Measurements from ENCODE around the gene TXNRD1.

DNA sequence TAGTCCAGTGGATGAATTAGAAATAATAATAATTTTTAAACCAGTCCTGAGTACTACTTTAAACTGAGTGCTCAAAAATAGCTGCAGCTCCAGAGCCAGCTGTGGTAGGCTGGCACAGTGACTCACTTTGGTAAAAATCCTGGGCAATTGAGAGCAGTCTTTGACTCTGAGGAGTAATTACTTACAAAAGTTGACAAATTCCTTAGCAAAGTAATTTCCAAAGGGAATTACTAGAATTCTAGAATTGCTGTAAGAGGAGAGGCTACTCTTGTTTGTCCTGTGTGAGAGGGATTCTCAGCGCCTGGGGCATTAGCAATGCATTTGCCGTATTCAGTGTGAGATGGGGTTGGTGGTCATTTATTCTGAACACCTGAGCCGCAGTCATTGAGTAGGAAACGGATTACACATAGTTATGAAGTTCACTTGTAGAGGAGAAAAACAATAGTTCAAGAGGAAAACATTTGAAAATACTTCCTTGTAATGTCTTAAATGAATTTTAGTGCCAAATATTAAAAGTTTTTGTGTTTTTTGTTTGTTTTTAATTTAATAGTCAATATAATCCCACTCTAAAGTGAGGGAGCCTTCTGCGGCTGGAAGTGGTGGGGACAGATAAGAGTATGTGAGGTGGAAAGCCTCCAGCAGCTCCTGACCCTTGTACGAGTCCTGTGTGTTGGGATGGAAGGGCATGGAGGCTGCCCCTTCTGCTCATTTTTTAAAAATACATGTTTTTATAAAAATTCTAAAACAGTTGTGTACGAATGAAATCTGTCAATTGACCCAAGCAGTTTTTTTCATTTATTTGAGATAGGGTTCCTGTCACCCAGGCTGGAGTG is 129.9 kb downstream of the TXNRD1 start:
- TF ChIP-seq, protein P1, sequence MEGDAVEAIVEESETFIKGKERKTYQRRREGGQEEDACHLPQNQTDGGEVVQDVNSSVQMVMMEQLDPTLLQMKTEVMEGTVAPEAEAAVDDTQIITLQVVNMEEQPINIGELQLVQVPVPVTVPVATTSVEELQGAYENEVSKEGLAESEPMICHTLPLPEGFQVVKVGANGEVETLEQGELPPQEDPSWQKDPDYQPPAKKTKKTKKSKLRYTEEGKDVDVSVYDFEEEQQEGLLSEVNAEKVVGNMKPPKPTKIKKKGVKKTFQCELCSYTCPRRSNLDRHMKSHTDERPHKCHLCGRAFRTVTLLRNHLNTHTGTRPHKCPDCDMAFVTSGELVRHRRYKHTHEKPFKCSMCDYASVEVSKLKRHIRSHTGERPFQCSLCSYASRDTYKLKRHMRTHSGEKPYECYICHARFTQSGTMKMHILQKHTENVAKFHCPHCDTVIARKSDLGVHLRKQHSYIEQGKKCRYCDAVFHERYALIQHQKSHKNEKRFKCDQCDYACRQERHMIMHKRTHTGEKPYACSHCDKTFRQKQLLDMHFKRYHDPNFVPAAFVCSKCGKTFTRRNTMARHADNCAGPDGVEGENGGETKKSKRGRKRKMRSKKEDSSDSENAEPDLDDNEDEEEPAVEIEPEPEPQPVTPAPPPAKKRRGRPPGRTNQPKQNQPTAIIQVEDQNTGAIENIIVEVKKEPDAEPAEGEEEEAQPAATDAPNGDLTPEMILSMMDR (IDR thresholded peaks at IDR 0.05; ENCODE audit: low read depth, low read length, missing input control) = no peak
- TF ChIP-seq, protein P2, sequence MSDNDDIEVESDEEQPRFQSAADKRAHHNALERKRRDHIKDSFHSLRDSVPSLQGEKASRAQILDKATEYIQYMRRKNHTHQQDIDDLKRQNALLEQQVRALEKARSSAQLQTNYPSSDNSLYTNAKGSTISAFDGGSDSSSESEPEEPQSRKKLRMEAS (IDR thresholded peaks at IDR 0.05) = no peak
- TF ChIP-seq, protein P3, sequence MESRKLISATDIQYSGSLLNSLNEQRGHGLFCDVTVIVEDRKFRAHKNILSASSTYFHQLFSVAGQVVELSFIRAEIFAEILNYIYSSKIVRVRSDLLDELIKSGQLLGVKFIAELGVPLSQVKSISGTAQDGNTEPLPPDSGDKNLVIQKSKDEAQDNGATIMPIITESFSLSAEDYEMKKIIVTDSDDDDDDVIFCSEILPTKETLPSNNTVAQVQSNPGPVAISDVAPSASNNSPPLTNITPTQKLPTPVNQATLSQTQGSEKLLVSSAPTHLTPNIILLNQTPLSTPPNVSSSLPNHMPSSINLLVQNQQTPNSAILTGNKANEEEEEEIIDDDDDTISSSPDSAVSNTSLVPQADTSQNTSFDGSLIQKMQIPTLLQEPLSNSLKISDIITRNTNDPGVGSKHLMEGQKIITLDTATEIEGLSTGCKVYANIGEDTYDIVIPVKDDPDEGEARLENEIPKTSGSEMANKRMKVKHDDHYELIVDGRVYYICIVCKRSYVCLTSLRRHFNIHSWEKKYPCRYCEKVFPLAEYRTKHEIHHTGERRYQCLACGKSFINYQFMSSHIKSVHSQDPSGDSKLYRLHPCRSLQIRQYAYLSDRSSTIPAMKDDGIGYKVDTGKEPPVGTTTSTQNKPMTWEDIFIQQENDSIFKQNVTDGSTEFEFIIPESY (IDR thresholded peaks at IDR 0.05) = no peak
- TF ChIP-seq HNF4G (IDR thresholded peaks at IDR 0.05) = no peak
- no peak for TF ChIP-seq RAD21 (IDR thresholded peaks at IDR 0.05)
- TF ChIP-seq SP1 (IDR thresholded peaks at IDR 0.05) = no peak
- TF ChIP-seq YY1 (IDR thresholded peaks at IDR 0.05) = no peak
- TF ChIP-seq, protein P4, sequence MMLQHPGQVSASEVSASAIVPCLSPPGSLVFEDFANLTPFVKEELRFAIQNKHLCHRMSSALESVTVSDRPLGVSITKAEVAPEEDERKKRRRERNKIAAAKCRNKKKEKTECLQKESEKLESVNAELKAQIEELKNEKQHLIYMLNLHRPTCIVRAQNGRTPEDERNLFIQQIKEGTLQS (IDR thresholded peaks at IDR 0.05) = no peak
